Measurements from ENCODE around the gene MFAP4.
"Not testable (repeated sequence)": the region's sequence is repeated elsewhere in the genome, so short reads cannot be mapped to it uniquely, and the experiment has no call there.

Gene MFAP4

GRCh38 chr17:19370493-19370960 is 16.5 kb downstream of the MFAP4 start:
- DNase-seq = peak; percentile 33
- ATAC-seq = peak; percentile 16

GRCh38 chr17:19369846-19370492 is 17.0 kb downstream of the MFAP4 start:
- ATAC-seq (peak; percentile 24), DNase-seq (no peak)

DNA sequence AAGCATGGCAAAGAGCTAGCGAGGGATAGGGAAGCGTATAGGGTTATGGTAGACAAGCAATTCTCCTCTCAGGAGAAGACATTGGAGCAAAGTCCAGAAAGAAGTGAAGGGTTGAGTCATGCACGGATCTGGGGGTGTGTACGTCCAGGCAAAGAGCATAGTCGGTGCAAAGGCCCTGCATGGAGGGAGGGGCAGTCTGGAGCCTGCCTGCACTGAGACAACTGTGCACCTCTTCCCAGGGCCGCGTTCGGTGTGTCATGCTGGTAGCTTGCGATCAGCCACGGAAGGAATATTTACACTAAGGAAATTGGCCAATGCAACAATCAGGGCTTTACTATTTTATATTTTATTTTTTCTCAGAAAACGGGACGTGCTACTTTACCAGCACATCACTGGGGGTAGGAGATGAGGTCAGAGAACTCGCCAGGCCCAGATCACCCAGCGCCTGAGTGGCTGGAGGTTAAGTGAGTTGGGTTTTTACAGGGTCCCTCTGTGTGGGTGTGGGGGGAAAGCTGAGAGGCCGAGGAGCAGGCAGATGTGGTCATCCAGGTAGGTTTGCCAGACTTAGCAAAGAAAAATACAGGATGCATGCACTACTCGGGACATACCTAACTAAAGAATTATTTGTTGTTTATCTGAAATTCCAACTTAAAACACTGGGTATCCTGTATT is 17.7 kb downstream of the MFAP4 start:
- no peak for ATAC-seq
- DNase-seq = no peak

DNA sequence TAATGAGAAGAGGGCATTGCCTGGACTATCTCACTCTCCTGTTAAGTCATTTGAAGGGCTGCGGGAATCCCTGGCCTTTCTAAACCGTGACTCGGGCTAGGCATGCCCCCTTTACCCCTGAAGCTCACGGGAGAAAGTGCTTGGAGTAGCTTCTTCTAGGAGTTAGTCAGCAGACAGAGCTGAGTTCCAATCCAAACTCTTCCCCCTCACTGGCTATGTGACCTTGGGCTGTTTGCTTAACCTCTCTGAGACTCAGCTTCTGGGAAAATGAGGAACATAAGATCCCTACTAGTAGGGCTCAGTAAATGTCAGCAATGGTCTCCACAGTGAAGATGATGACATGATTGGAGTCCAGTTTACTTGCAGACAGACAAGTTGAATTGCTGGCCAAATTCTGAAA is 18.8 kb downstream of the MFAP4 start:
- no peak for ATAC-seq
- DNase-seq = no peak

GRCh38 chr17:19366637-19366972 is 20.4 kb downstream of the MFAP4 start:
- DNase-seq (no peak), ATAC-seq (no peak)

DNA sequence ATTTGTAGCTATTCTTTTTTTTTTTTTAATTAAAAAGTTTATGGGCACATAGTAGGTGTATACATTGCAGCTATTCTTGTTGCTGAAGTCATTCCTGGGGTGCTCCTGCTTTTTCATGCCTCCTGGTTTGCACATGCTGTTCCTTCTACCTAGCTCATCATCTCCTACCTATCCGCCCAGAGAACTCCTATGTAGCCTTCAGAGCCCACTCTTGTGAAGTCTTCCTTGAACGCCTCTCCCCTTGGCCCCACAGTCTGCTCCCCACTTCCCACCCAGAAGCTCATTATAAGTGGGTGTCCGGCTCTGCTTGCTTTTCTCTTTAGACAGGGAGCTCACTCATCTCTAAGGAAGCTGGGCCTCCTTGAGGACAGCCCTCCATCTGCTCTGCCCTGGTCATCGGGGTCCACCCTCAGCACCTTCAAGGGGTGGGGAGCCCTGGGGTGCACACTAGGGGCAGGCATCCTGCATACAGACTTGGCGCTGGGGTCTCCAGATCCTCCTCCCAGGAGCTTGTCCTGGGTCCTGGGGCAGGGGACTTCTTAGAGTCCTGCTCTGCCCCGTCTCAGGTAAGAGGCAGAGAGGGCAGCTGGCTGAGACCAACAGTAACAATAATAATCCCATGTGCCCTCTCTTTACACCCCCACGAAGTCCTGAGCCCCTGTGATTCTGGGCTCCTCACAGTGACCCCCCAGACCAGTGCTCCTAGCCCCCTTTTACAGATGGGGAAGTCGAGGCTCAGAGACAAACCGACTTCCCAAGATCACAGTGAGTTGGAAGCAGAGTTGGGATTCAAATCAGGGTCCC is 21.0 kb downstream of the MFAP4 start:
- ATAC-seq = no peak
- DNase-seq = no peak

DNA sequence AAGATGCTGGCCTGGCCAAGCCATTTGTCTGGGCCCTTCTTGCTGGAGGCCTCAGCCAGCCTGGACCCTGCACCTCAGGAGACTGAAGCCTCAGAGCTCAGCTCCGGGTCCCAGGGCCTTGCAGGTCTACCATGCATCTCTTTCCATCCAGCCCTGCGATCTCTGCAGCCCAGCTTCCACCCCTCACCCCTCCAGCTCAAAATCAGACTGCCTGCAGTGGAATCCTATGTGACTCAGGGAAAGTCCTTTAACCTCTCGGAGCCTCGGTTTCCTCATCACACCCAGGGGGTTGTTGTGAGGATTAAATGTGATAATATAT is 21.5 kb downstream of the MFAP4 start:
- no peak for ATAC-seq
- no peak for DNase-seq

DNA sequence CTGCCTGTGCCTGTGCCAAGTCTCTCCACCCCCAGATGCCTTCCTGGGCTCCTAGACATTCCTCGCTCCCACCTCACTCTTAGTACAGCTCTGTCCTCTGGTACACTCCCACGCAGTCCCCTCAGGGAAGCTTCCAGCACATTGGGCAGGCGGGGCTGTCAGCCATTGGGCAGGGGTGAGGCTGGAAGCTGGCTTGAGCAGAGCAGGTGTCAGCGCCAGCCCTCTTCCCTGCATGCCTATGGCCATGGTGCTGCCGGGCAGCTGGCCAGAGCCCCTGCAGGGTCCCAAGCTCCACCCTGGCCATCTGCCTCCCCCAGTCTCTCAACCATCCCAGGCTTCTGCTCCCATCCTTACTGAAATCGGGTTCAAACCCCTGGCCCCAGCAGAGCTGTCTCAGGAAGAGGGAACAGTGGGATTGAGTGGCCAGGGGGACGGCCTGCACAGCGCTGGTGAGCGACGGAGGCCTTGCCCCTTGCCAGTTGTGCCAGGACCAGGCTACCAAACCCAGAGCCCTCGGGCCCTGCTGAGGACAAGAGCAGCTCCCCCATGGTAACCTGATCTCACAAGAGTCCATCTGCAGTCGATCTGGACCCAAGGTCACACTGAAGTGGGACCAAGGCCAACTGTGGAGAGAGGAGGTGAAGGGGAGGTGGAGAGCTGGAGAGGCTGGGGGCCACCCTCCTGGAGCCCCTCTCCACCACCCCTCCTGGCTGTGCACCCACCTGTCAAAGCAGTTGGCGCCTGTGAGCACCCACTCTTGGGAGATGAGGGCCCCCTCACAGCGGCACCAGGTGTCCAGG is 22.1 kb downstream of the MFAP4 start:
- no peak for ATAC-seq

GRCh38 chr17:19363460-19364035 is 23.4 kb downstream of the MFAP4 start:
- DNase-seq (no peak), ATAC-seq (no peak)

More for the DNA sequence above, 22.1 kb downstream of the MFAP4 start:
- no peak for DNase-seq

DNA sequence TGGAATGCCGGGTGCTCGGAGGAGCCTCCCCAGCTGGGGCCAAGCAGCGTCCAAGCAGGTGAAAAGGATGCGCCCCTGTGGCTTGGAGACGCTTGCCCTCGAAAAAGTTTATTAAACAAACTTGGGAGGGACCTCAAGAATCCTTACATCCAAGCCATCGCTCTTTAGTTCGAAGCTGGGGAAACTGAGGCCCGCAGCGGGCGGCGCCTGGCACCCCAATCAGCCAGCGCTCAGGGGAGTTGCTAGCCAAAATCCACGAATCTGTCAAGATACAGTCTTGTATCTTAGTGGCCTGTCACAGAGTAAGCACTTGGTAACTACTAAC is 23.9 kb downstream of the MFAP4 start:
- ATAC-seq = no peak
- DNase-seq = no peak

- peak; percentile 83 for ATAC-seq
- peak; percentile 92 for DNase-seq
Measured at GRCh38 chr17:19362277-19363113, 24.5 kb downstream of the MFAP4 start, which contains the start of gene B9D1. Gene B9D1, minus strand, starts transcription at chr17:19362723. Its CDS starts 154 bp downstream, at chr17:19362569.

DNA sequence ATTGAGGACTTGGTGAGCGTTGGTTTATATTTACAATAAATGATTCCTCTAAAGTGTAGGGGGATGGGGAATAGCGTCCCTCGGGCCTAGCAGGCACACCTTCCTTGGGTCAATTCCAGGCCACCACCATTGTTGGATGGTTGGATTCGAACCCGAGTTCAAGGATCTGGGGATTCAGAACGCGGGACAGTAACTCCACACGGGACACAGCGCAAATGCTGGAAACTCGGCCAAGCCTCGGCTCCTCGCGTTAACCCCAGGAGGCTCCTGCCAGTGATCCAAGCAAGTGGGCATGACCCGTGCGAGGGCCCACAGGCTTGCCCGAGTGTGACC is 25.1 kb downstream of the MFAP4 start:
- no peak for DNase-seq
- no peak for ATAC-seq

- ATAC-seq (no peak), DNase-seq (no peak)
Measured at GRCh38 chr17:19361326-19361725, 25.7 kb downstream of the MFAP4 start.

GRCh38 chr17:19360772-19361171 is 26.2 kb downstream of the MFAP4 start:
- DNase-seq (no peak), ATAC-seq (no peak)

DNA sequence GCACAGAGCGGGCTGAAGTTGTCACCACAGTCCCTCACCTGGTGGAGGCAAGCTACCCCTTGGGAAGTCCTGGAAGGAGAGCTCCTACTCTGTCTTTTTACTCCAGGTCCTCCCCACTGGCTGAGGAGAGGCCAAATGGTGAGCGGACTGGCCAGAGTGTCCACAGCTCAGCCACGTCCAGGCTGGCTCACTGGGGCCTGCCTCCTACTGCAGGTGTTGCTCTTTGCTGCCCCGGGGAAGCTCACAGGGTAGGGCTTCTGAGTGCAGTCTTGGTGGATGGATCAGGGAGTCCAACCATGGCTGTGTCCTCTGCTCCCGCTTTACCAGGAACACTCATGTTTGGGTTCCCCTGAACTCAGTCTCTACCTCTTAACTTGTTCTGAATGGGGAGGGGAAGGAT is 27.1 kb downstream of the MFAP4 start:
- ATAC-seq (no peak), DNase-seq (no peak)

DNA sequence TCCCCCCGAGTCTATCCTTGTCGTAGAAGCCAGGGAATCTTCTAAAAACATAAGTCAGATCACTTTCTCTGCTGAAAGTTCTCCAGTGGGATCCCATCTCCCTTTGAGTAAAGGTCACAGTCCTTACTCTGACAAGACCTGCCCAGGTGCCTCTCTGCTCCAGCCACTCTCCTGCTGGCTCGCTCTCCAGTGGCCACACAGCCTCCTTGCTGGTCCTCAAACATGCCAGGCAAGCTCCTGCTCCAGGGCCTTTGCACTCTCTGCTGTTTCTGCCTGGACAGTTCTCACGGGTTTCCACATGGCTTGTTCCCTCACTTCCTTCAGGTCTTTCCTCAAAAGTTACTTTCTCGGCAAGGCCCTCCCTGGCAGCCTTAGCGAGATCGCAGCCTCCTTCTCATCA is 27.8 kb downstream of the MFAP4 start:
- ATAC-seq (no peak), DNase-seq (no peak)

- ATAC-seq (no peak), DNase-seq (no peak)
Measured at GRCh38 chr17:19357761-19358160, 29.2 kb downstream of the MFAP4 start.

- DNase-seq = no peak
- no peak for ATAC-seq
Measured at GRCh38 chr17:19357351-19357750, 29.6 kb downstream of the MFAP4 start.

- ATAC-seq = no peak
- no peak for DNase-seq
Measured at GRCh38 chr17:19354748-19355147, 32.2 kb downstream of the MFAP4 start.

DNA sequence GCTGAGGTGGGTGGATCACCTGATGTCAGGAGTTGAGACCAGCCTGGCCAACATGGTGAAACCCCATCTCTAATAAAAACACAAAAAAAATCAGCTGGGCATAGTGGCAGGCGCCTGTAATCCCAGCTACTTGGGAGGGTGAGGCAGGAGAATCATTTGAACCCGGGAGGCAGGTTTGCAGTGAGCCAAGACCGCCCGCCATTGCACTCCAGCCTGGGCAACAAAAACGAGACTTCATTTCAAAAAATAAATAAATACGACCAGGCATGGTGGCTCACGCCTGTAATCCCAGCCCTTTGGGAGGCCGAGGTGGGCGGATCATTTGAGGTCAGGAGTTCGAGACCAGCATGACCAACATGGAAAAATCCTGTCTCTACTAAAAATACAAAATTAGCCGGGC is 33.6 kb downstream of the MFAP4 start:
- not testable (repeated sequence) for DNase-seq, ATAC-seq

GRCh38 chr17:19348806-19349205 is 38.2 kb downstream of the MFAP4 start:
- no peak for ATAC-seq

More at GRCh38 chr17:19348806-19349205, 38.2 kb downstream of the MFAP4 start:
- no peak for DNase-seq

Measured in stimulated activated naive CD8-positive, alpha-beta T cell treated with anti-CD3 and anti-CD28 coated beads, Interleukin-15, Interleukin-2, amounts not matched to agents 100 U/mL and 50 U/mL, for 24 hours (primary cell).